Colonic mucosa (tissue), 4 donors: ENCODE results near the gene AGBL1. TPM values are rescaled to one million over a fixed set of nuclear protein-coding genes. Genes with fewer than 3 reads are reported as not detected.

ENCODE experiments used
- DNase-seq: peaks from one replicate; pipeline ENCODE4 v3.0.0-alpha.2; 2020
- H3K27ac ChIP-seq: fragments of 200-600 bp; one replicate; pipeline ENCODE4 v1.8.0; 2021
- H3K27me3 ChIP-seq: fragments of 200-600 bp; one replicate; pipeline ENCODE4 v1.8.0; 2021
- H3K36me3 ChIP-seq: fragments of 200-600 bp; one replicate; pipeline ENCODE4 v1.8.0; 2021
- H3K4me1 ChIP-seq: fragments of 200-600 bp; one replicate; pipeline ENCODE4 v1.8.0; 2021; ENCODE audit warnings: mild to moderate bottlenecking
- H3K4me3 ChIP-seq: fragments of 200-600 bp; one replicate; pipeline ENCODE4 v1.8.0; 2021
- H3K9ac ChIP-seq, 2 donors: one replicate each; pipeline ENCODE4 v1.7.0; 2013; ENCODE audit warnings: control low read depth in 2 of 2, low read depth in 2 of 2, low read length in 2 of 2
- H3K9me3 ChIP-seq: fragments of 200-600 bp; one replicate; pipeline ENCODE4 v1.8.0; 2021
- intact Hi-C: fragments of 100-400 bp; cut with DNase I; formaldehyde crosslinking; loops from one replicate; pipeline ENCODE4 v1.14.1; 2022
- total RNA-seq, 2 donors: library from RNA; stranded (reverse); fragmentation: NEBNext Ultra II Directional in 1 of 2; extraction: Animal tissue kit (Norgen Biotek cat#: 25700) in 1 of 2; gene quantifications; one replicate each; pipeline ENCODE4 v1.2.1, GENCODE V29; 2021
- TF ChIP-seq, protein P1 (sequence below): fragments of 200-600 bp; IDR thresholded peaks from one replicate; pipeline ENCODE4 v1.8.0; 2022; ENCODE audit warnings: antibody characterized with exemption, mild to moderate bottlenecking
- donor health status: healthy.
- donor health status: DM: no; HTN: no; CAD: no.
- donor health status: DM: no; HTN: no; CAD: no.

Gene AGBL1
- total RNA-seq, 2 donors from 2014 or later: 0.10 to 0.24 TPM

DNA sequence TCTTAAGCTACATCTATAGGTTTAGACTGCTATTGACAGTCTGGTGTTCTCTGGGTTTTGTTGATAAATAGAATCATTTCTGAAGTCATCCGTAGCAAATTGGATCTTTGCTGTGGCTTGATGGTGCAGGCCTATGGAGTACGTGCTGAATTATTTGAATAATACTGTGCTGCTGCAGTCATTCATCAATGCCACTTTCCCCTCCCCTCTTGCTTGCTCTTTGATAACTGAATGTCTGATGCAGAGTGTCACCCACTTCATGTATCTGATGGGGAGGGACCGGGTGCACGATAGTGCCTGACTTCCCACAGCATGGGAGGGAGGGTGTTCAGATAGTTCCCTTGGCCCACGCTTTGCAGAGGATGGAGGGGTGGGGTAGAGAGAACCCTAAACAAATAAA is 179.9 kb downstream of the AGBL1 start:
- H3K27ac ChIP-seq: no peak overlapping the region
- TF ChIP-seq, protein P1, sequence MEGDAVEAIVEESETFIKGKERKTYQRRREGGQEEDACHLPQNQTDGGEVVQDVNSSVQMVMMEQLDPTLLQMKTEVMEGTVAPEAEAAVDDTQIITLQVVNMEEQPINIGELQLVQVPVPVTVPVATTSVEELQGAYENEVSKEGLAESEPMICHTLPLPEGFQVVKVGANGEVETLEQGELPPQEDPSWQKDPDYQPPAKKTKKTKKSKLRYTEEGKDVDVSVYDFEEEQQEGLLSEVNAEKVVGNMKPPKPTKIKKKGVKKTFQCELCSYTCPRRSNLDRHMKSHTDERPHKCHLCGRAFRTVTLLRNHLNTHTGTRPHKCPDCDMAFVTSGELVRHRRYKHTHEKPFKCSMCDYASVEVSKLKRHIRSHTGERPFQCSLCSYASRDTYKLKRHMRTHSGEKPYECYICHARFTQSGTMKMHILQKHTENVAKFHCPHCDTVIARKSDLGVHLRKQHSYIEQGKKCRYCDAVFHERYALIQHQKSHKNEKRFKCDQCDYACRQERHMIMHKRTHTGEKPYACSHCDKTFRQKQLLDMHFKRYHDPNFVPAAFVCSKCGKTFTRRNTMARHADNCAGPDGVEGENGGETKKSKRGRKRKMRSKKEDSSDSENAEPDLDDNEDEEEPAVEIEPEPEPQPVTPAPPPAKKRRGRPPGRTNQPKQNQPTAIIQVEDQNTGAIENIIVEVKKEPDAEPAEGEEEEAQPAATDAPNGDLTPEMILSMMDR: no peak
- intact Hi-C loops: no loop called here
- H3K9me3 ChIP-seq: no peaks in the 10 kb centered on the region
- H3K36me3 ChIP-seq: no peaks in the 10 kb centered on the region
- DNase-seq: no peak
- H3K4me1 ChIP-seq: no peaks in the 10 kb centered on the region
- H3K27me3 ChIP-seq: no peaks in the 10 kb centered on the region
- H3K9ac ChIP-seq: no peak overlapping the region
- no peak overlapping the region for H3K4me3 ChIP-seq

DNA sequence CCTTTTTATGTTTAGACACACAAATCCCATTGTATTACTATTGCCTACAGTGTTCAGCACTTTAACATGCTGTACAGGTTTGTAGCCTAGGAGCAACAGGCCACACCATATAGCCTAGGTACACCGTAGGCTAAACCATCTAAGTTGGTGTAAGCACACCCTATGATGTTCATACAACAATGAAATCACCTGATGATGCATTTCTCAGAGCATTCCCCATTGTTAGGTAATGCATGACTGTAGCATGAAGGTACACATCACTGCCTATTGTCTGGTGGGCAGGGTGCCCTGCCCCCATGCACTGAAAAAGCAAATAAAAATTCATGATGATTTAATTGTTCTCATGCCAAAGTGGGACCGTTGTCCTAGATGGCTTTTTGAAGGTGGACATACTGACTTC is 183.6 kb downstream of the AGBL1 start:
- no peaks in the 10 kb centered on the region for H3K4me1 ChIP-seq
- H3K4me3 ChIP-seq: no peak overlapping the region
- H3K27me3 ChIP-seq: no peaks in the 10 kb centered on the region
- intact Hi-C loops: no loop called here
- H3K27ac ChIP-seq: no peak overlapping the region
- TF ChIP-seq, protein P1: no peak
- H3K36me3 ChIP-seq: no peaks in the 10 kb centered on the region
- no peak for DNase-seq
- no peak overlapping the region for H3K9ac ChIP-seq
- no peaks in the 10 kb centered on the region for H3K9me3 ChIP-seq

DNA sequence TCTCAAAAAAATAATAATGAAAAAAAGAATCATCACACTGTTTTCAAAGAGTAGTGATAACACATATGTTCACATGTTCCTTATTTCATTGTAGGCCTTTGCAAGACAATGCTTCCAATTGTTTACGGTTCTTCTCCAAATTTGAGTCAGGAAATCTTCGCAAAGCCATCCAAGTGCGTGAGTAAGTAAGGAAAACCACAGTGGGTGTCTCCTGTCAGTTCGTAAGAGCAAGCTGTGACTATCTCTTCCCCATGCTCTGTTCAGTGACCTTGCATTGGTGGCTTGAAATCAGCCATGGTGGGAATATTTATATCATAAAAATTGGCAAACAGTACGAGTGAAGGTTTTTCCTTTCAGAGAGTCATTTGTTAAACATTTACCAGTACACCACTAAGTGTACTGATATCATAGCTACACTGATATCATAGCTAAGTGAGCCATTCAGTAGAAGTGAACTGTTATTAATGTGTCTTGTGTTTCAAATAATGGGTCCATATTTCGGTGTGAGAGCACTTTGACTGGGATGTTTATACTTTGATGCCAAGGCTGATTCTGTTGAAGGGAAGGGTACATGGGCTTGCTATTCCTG is 187.3 kb downstream of the AGBL1 start:
- TF ChIP-seq, protein P1: no peak
- H3K36me3 ChIP-seq: no peaks in the 10 kb centered on the region
- intact Hi-C loops: no loop called here
- H3K9me3 ChIP-seq: no peaks in the 10 kb centered on the region
- H3K9ac ChIP-seq: no peak overlapping the region
- no peaks in the 10 kb centered on the region for H3K27me3 ChIP-seq
- no peak overlapping the region for H3K4me3 ChIP-seq
- no peak for DNase-seq
- no peak overlapping the region for H3K27ac ChIP-seq
- H3K4me1 ChIP-seq: no peaks in the 10 kb centered on the region

DNA sequence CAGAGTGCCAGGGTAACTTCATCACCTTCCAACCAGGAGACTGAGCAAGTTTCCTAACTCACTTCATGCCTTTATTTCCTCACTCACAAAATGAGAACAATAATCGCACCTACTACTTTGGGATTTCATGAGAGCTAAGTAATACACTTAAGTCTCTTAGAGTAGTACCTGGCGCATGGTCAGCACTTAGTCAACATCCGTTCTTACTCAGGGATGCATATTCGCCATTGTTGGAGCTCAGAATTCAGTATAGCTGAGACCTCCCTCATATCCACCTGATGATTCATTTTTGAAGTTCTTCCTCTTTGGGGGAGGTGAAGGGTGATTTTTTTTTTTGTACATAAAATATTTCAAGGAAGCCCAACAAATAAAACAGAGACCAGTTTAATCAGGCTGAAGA is 188.2 kb downstream of the AGBL1 start:
- Histone ChIP-seq H3K9ac (no peak overlapping the region), H3K4me1 (no peaks in the 10 kb centered on the region), H3K9me3 (no peaks in the 10 kb centered on the region), H3K27me3 (no peaks in the 10 kb centered on the region), H3K27ac (no peak overlapping the region), H3K4me3 (no peak overlapping the region), H3K36me3 (no peaks in the 10 kb centered on the region)
- TF ChIP-seq, protein P1: no peak
- intact Hi-C loops: no loop called here
- DNase-seq: no peak

DNA sequence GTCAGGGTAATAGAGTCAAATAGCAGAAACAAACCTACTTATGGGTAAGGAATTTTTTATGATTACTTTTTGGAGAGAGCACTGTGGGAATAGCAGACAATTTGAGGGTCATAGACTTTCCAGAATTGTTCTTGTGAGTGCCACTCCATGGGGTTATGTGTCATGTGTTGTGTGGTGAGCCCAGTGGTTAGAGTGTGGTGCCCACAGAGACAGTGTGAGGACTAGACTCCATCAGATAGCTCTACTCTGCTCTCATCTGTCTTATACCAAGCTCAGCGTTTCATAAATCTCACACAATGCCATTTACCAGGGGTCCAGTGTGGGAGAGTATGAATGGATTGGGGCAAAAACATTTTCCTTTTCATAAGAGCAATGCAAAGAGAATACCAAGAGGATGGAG is 188.9 kb downstream of the AGBL1 start:
- Histone ChIP-seq H3K9me3 (no peaks in the 10 kb centered on the region), H3K36me3 (no peaks in the 10 kb centered on the region), H3K9ac (no peak overlapping the region), H3K4me1 (no peaks in the 10 kb centered on the region), H3K4me3 (no peak overlapping the region), H3K27ac (no peak overlapping the region), H3K27me3 (no peaks in the 10 kb centered on the region)
- no peak for DNase-seq
- TF ChIP-seq, protein P1: no peak
- intact Hi-C loops: no loop called here
